ENCODE data around the gene ABHD14A. TPM values are rescaled to one million over a fixed set of nuclear protein-coding genes. Genes with fewer than 3 reads are reported as not detected.

The ABHD14A gene
- total RNA-seq, 4 donors from 2014 or later = 4.3 to 14.2 (median 9.4) TPM

- H3K27ac ChIP-seq = peak overlapping the region in 2 of 4 donors; percentile 22 to 32
Observed at GRCh38 chr3:52004163-52004787, 29.4 kb downstream of the ABHD14A start.

GRCh38 chr3:52004906-52005395 lies 30.1 kb downstream of the ABHD14A start:
- H3K4me3 ChIP-seq = no peak overlapping the region
- peaks cover 13 to 35% (median 30%) of the 10 kb centered on the region in 3 donors for H3K4me1 ChIP-seq
- peak overlapping the region in 2 of 4 donors; percentile 26 to 32 for H3K27ac ChIP-seq
- TF ChIP-seq POLR2A (IDR thresholded peaks at IDR 0.05) = no peak
- TF ChIP-seq CTCF (IDR thresholded peaks at IDR 0.05) = no peak
- intact Hi-C loops (cut with DNase I) = loop anchor here (5.0 kb wide), 3 partner anchors 47 to 137 kb away; no protein-coding TSS in a partner anchor
- no peaks in the 10 kb centered on the region for H3K36me3 ChIP-seq
- no peak for DNase-seq
- no peaks in the 10 kb centered on the region for H3K9me3 ChIP-seq
- 69% methylated on average over 2 of the region's 4 CpGs; no CpG with 5 or more reads in 1 of the 2 donors for WGBS, 2 donors
- H3K27me3 ChIP-seq = no peaks in the 10 kb centered on the region

More at GRCh38 chr3:52004163-52004787, 29.4 kb downstream of the ABHD14A start:
- intact Hi-C loops (cut with DNase I) = loop anchor here (5.0 kb wide), 3 partner anchors 48 to 138 kb away; no protein-coding TSS in a partner anchor
- no peaks in the 10 kb centered on the region for H3K27me3 ChIP-seq
- TF ChIP-seq POLR2A (IDR thresholded peaks at IDR 0.05) (no peak), CTCF (IDR thresholded peaks at IDR 0.05) (peak in 5 of 6 experiments; percentile 32 to 51 (median 40))
- H3K4me3 ChIP-seq = no peak overlapping the region
- H3K4me1 ChIP-seq = peaks cover 13 to 35% (median 30%) of the 10 kb centered on the region in 3 donors
- H3K9me3 ChIP-seq = no peaks in the 10 kb centered on the region
- no peak for DNase-seq
- 49 to 51% methylated on average over 8 to 9 of the region's 16 CpGs for WGBS, 2 donors
- H3K36me3 ChIP-seq = no peaks in the 10 kb centered on the region

- WGBS, 2 donors = 9 to 22% methylated on average over 3 to 5 of the region's 15 CpGs
- intact Hi-C loops (cut with DNase I) = no loop called here
- H3K27ac ChIP-seq = peak overlapping the region in 2 of 4 donors; percentile 26 to 32
- TF ChIP-seq CTCF (IDR thresholded peaks at IDR 0.05) (no peak), POLR2A (IDR thresholded peaks at IDR 0.05) (no peak)
- H3K27me3 ChIP-seq = no peaks in the 10 kb centered on the region
- H3K4me1 ChIP-seq = peaks cover 13 to 35% (median 30%) of the 10 kb centered on the region in 3 donors
- no peak for DNase-seq
- H3K9me3 ChIP-seq = no peaks in the 10 kb centered on the region
- H3K4me3 ChIP-seq = peak overlapping the region in 1 of 4 donors; percentile 15
- H3K36me3 ChIP-seq = no peaks in the 10 kb centered on the region
Observed at GRCh38 chr3:52005571-52005986, 30.7 kb downstream of the ABHD14A start.

- TF ChIP-seq POLR2A (IDR thresholded peaks at IDR 0.05) (no peak), CTCF (IDR thresholded peaks at IDR 0.05) (no peak)
- Histone ChIP-seq H3K4me3 (no peak overlapping the region), H3K27me3 (no peaks in the 10 kb centered on the region), H3K9me3 (no peaks in the 10 kb centered on the region), H3K36me3 (no peaks in the 10 kb centered on the region), H3K4me1 (peaks cover 13 to 34% (median 30%) of the 10 kb centered on the region in 3 donors), H3K27ac (peak overlapping the region in 1 of 4 donors; percentile 32)
- no peak for DNase-seq
- 56 to 72% methylated on average over 4 to 6 of the region's 8 CpGs for WGBS, 2 donors
- intact Hi-C loops (cut with DNase I) = no loop called here
Observed at GRCh38 chr3:52006017-52006819, 31.4 kb downstream of the ABHD14A start.

GRCh38 chr3:52006820-52007133 lies 31.9 kb downstream of the ABHD14A start:
- 70 to 85% methylated on average over 3 to 6 of the region's 6 CpGs for WGBS, 2 donors
- Histone ChIP-seq H3K36me3 (no peaks in the 10 kb centered on the region), H3K27me3 (no peaks in the 10 kb centered on the region), H3K4me3 (no peak overlapping the region), H3K27ac (no peak overlapping the region), H3K4me1 (peaks cover 13 to 29% (median 25%) of the 10 kb centered on the region in 3 donors), H3K9me3 (no peaks in the 10 kb centered on the region)
- DNase-seq = no peak
- TF ChIP-seq CTCF (IDR thresholded peaks at IDR 0.05) (no peak), POLR2A (IDR thresholded peaks at IDR 0.05) (no peak)
- intact Hi-C loops (cut with DNase I) = no loop called here
